Vagina (tissue), 2 donors: ENCODE data around the gene NT5E. TPM values are rescaled to one million over a fixed set of nuclear protein-coding genes. Genes with fewer than 3 reads are reported as not detected.

Experiments used
- DNase-seq, 2 donors: peaks; one replicate each; pipeline ENCODE4 v3.0.0-alpha.2; 2017; ENCODE audit errors: extremely low spot score in 2 of 2
- H3K27ac ChIP-seq: fragments of 200-600 bp; sonication (generic); one replicate; pipeline ENCODE4 v1.5.1; 2019
- H3K27me3 ChIP-seq: fragments of 200-600 bp; sonication (generic); one replicate; pipeline ENCODE4 v1.5.1; 2019
- H3K36me3 ChIP-seq, 2 donors: fragments of 200-600 bp; sonication (generic); one replicate each; pipeline ENCODE4 v1.5.1; 2017 to 2019
- H3K4me1 ChIP-seq: fragments of 200-600 bp; sonication (generic); one replicate; pipeline ENCODE4 v1.5.1; 2019
- H3K4me3 ChIP-seq, 2 donors: fragments of 200-600 bp; sonication (generic); 1 replicate in 1 of 2; 2 replicates in 1 of 2; pipeline ENCODE4 v1.5.1; 2016 to 2019
- H3K9me3 ChIP-seq: fragments of 200-600 bp; sonication (generic); one replicate; pipeline ENCODE4 v1.5.1; 2019
- POLR2A ChIP-seq, 2 donors: fragments of 450-650 bp; IDR thresholded peaks; one replicate each; pipeline ENCODE4 v1.6.1; 2017; ENCODE audit warnings: antibody characterized with exemption in 2 of 2, mild to moderate bottlenecking in 2 of 2, moderate library complexity in 2 of 2
- POLR2AphosphoS5 ChIP-seq, 2 donors: sonication (generic); formaldehyde crosslinking; IDR thresholded peaks; one replicate each; pipeline ENCODE4 v1.9.0; 2017; ENCODE audit warnings: antibody characterized with exemption in 2 of 2, mild to moderate bottlenecking in 2 of 2, low read depth in 1 of 2; ENCODE audit not compliant: insufficient read depth in 1 of 2
- intact Hi-C: fragments of 100-400 bp; cut with DNase I; formaldehyde crosslinking; loops from one replicate; pipeline ENCODE4 v1.15.1; 2023
- total RNA-seq: library from RNA; depleted of rRNA; stranded (reverse); fragments of >200 nt; gene quantifications from one replicate; pipeline ENCODE4 v1.2.3, GENCODE V29; 2016
- TF ChIP-seq, protein P1 (sequence below), 3 experiments: fragments of 450-650 bp in 2 of 3; fragments of 200-600 bp in 1 of 3; sonication (generic) in 1 of 3; IDR thresholded peaks; one replicate each; pipeline ENCODE4 v1.5.1; 2017 to 2019; ENCODE audit warnings: antibody characterized with exemption in 3 of 3, mild to moderate bottlenecking in 2 of 3, moderate library complexity in 2 of 3

The NT5E gene
- total RNA-seq, 1 donor from 2014 or later = 87.2 TPM

GRCh38 chr6:85482206-85482904, 32.5 kb downstream of the NT5E start:
- Histone ChIP-seq H3K27me3 (no peaks in the 10 kb centered on the region), H3K36me3 (no peaks in the 10 kb centered on the region), H3K9me3 (no peaks in the 10 kb centered on the region), H3K4me3 (no peak overlapping the region), H3K4me1 (peaks cover 11% of the 10 kb centered on the region), H3K27ac (peak overlapping the region; percentile 58)
- no peak for DNase-seq
- intact Hi-C loops = loop anchor here (2.0 kb wide), 1 partner anchor 128 kb away; no protein-coding TSS in a partner anchor
- TF ChIP-seq POLR2AphosphoS5 (IDR thresholded peaks at IDR 0.05; ENCODE audit: insufficient read depth in 1 of 2, low read depth in 1 of 2) (no peak), POLR2A (IDR thresholded peaks at IDR 0.05) (no peak)
- TF ChIP-seq, protein P1, sequence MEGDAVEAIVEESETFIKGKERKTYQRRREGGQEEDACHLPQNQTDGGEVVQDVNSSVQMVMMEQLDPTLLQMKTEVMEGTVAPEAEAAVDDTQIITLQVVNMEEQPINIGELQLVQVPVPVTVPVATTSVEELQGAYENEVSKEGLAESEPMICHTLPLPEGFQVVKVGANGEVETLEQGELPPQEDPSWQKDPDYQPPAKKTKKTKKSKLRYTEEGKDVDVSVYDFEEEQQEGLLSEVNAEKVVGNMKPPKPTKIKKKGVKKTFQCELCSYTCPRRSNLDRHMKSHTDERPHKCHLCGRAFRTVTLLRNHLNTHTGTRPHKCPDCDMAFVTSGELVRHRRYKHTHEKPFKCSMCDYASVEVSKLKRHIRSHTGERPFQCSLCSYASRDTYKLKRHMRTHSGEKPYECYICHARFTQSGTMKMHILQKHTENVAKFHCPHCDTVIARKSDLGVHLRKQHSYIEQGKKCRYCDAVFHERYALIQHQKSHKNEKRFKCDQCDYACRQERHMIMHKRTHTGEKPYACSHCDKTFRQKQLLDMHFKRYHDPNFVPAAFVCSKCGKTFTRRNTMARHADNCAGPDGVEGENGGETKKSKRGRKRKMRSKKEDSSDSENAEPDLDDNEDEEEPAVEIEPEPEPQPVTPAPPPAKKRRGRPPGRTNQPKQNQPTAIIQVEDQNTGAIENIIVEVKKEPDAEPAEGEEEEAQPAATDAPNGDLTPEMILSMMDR (IDR thresholded peaks at IDR 0.05) = no peak

GRCh38 chr6:85482905-85483700, 33.2 kb downstream of the NT5E start:
- TF ChIP-seq, protein P1 (IDR thresholded peaks at IDR 0.05) = peak; percentile 96 to 99 (median 98)
- TF ChIP-seq POLR2A (IDR thresholded peaks at IDR 0.05) (no peak), POLR2AphosphoS5 (IDR thresholded peaks at IDR 0.05; ENCODE audit: insufficient read depth in 1 of 2, low read depth in 1 of 2) (peak in 1 of 2 donors; percentile 9)
- Histone ChIP-seq H3K9me3 (no peaks in the 10 kb centered on the region), H3K4me1 (peaks cover 11% of the 10 kb centered on the region), H3K27ac (peak overlapping the region; percentile 58), H3K4me3 (no peak overlapping the region), H3K36me3 (no peaks in the 10 kb centered on the region), H3K27me3 (no peaks in the 10 kb centered on the region)
- no peak for DNase-seq
- intact Hi-C loops = loop anchor here (2.0 kb wide), 1 partner anchor 128 kb away; no protein-coding TSS in a partner anchor

DNA sequence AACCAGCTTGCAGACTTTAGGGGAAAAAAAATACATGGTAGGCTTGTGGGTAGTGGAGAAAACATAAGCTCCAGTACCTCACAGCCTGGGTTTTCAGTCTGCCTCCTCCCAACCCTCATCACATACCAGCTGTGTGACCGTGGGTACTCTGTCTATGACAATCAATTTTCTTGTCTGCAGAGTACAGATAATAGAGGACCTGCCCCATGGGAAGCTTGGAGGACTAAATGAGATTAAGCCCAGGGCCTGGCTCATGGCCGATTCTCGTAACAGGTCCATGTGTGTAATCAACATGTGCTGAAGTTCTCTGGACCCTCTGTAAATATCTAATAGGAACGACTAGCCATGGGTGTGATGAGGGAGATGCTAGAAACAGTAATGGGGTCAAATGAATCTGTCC, 34.0 kb downstream of the NT5E start:
- DNase-seq = no peak
- intact Hi-C loops = loop anchor here (2.0 kb wide), 1 partner anchor 129 kb away; no protein-coding TSS in a partner anchor
- no peak for TF ChIP-seq POLR2A (IDR thresholded peaks at IDR 0.05)
- TF ChIP-seq POLR2AphosphoS5 (IDR thresholded peaks at IDR 0.05; ENCODE audit: insufficient read depth in 1 of 2, low read depth in 1 of 2) = no peak
- TF ChIP-seq, protein P1 (IDR thresholded peaks at IDR 0.05) = no peak

DNA sequence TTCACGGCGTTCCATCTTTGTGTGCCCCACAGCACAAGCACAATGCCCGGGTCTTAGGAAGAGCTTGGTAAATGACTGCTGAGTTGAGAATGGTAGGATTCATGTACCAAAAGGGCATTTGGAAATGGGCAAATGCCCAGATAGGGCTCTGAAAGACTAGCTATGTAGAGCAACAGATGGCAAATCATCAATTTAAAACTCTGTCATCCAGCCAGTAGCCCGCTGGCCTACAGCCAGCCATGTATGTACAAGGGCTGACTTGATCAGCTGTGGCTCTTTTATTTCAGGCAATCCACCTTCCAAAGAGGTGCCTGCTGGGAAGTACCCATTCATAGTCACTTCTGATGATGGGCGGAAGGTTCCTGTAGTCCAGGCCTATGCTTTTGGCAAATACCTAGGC, 35.1 kb downstream of the NT5E start:
- H3K4me3 ChIP-seq = no peak overlapping the region
- peaks cover 11% of the 10 kb centered on the region for H3K4me1 ChIP-seq
- no peaks in the 10 kb centered on the region for H3K27me3 ChIP-seq
- no peak for DNase-seq
- no peaks in the 10 kb centered on the region for H3K36me3 ChIP-seq
- intact Hi-C loops = no loop called here
- H3K27ac ChIP-seq = no peak overlapping the region
- H3K9me3 ChIP-seq = no peaks in the 10 kb centered on the region
- no peak for TF ChIP-seq POLR2AphosphoS5 (IDR thresholded peaks at IDR 0.05; ENCODE audit: insufficient read depth in 1 of 2, low read depth in 1 of 2)
- TF ChIP-seq, protein P1 (IDR thresholded peaks at IDR 0.05) = no peak
- TF ChIP-seq POLR2A (IDR thresholded peaks at IDR 0.05) = no peak

More for the DNA sequence above, 34.0 kb downstream of the NT5E start:
- Histone ChIP-seq H3K9me3 (no peaks in the 10 kb centered on the region), H3K36me3 (no peaks in the 10 kb centered on the region), H3K4me3 (no peak overlapping the region), H3K27ac (no peak overlapping the region), H3K4me1 (peaks cover 11% of the 10 kb centered on the region), H3K27me3 (no peaks in the 10 kb centered on the region)
